HEK293T (cell line): ENCODE measurements around the gene KLF9.

Source experiments
- CTCF ChIA-PET: fragments of 350-600 bp; formaldehyde crosslinking; extraction: SDS; loops from one replicate; lab custom pipeline; 2021; ENCODE audit warnings: antibody characterized with exemption, inconsistent platforms; lab: Yijun Ruan, JAX
- POLR2A ChIA-PET: fragments of 350-600 bp; formaldehyde crosslinking; extraction: SDS; loops from one replicate; lab custom pipeline; 2020; ENCODE audit warnings: antibody characterized with exemption, inconsistent platforms; lab: Yijun Ruan, JAX
- DNase-seq: peaks from one replicate; pipeline ENCODE4 v3.0.0; 2012; ENCODE audit warnings: mixed read lengths; ENCODE audit errors: extremely low spot score
- ARNT ChIP-seq: fragments of 450-650 bp; IDR thresholded peaks from 2 replicates; pipeline ENCODE4 v1.6.1; 2017; ENCODE audit warnings: mild to moderate bottlenecking
- BHLHE40 ChIP-seq: fragments of 450-650 bp; IDR thresholded peaks from 2 replicates; pipeline ENCODE4 v1.6.1; 2016; ENCODE audit warnings: mild to moderate bottlenecking, moderate library complexity, borderline replicate concordance
- FOXA1 ChIP-seq: fragments of 450-650 bp; IDR thresholded peaks from 2 replicates; pipeline ENCODE4 v1.6.1; 2016; ENCODE audit warnings: mild to moderate bottlenecking
- FOXK2 ChIP-seq: fragments of 450-650 bp; IDR thresholded peaks from 2 replicates; pipeline ENCODE4 v1.6.1; 2016; ENCODE audit warnings: mild to moderate bottlenecking
- HDGF ChIP-seq: fragments of 450-650 bp; IDR thresholded peaks from 2 replicates; pipeline ENCODE4 v1.6.1; 2017; ENCODE audit warnings: antibody characterized with exemption, borderline replicate concordance
- NFRKB ChIP-seq: fragments of 450-650 bp; IDR thresholded peaks from 2 replicates; pipeline ENCODE4 v1.6.1; 2016; ENCODE audit warnings: mild to moderate bottlenecking, moderate library complexity
- SP1 ChIP-seq: fragments of 450-650 bp; IDR thresholded peaks from 2 replicates; pipeline ENCODE4 v1.6.1; 2017
- TARDBP ChIP-seq: fragments of 450-650 bp; IDR thresholded peaks from 2 replicates; pipeline ENCODE4 v1.6.1; 2016
- ZNF384 ChIP-seq: fragments of 450-650 bp; IDR thresholded peaks from 2 replicates; pipeline ENCODE4 v1.6.1; 2016

Gene KLF9

GRCh38 chr9:70347046-70347445 lies 67.4 kb downstream of the KLF9 start:
- ChIA-PET POLR2A (no interaction called here), CTCF (no interaction called here)
- no peak for TF ChIP-seq ARNT
- no peak for DNase-seq

- POLR2A ChIA-PET, result no interaction called here
Observed at GRCh38 chr9:70340572-70340971, 73.9 kb downstream of the KLF9 start.

More at GRCh38 chr9:70340572-70340971, 73.9 kb downstream of the KLF9 start:
- DNase-seq, result no peak
- TF ChIP-seq FOXA1 (no peak), NFRKB (no peak), SP1 (no peak), FOXK2 (no peak), HDGF (no peak), ARNT (no peak), BHLHE40 (no peak), TARDBP (no peak), ZNF384 (no peak)
- CTCF ChIA-PET, result interaction anchor here (0.6 to 1.6 kb wide), 3 partner anchors 17 to 262 kb away, joined by 3 to 5 read pairs (median 3); no protein-coding TSS in a partner anchor
